ENCODE results near the gene AGAP1. TPM values are rescaled to one million over a fixed set of nuclear protein-coding genes. Genes with fewer than 3 reads are reported as not detected.

Gene AGAP1
- total RNA-seq, 1 donor from 2014 or later, result 6.5 TPM

DNA sequence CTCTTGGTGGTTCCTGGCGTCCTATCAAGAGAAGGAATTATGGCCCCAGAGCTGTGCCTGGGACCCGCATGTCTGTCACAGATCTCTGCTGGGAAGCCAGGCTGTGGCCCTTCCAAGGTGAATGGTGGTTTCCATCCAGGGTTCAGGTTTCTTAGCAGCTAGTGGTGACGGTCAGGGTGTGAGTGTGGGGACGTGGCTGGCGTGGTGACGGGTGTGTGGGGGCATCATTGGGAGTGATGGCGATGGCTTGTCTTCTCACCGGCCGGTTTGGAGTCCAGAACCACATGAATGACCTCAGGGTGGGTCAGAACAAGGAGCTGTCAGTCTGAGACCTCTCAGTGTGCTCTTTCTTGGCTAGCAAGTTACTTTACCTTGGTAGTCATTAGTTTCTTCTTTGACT lies 52.6 kb downstream of the AGAP1 start:
- no peak for DNase-seq (ENCODE audit: low read depth, low spot score)

DNA sequence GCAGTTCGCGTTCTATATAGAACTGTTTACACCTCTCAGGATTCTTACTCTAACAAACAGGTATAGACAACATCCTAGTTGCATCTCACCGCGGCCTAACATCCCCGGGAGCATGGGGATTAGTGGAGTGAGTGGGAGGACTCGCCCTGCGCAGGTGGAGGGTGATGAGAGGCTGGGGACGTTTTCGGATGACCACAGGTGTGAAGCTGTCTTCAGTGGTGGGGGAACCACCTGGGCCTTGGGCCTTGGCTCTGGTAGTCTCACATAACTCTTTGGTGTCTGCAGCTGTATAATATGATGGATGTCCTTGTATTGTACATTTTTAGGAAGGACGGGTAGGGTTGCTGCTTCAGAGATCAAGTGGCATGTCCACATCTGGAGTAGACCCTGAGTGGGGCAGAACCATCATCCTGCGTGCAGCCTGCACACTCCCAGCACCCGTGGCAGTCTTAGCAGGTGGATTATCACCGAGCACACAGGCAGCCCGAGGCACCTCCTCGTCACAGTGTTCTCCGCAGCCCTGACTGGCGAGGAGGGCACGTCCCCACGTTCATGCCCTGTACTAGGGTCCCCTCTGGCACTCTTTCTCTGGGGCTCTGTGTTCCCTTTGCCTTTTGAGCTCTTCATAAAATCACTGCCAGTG lies 56.0 kb downstream of the AGAP1 start:
- no peak for DNase-seq (ENCODE audit: low read depth, low spot score)

DNA sequence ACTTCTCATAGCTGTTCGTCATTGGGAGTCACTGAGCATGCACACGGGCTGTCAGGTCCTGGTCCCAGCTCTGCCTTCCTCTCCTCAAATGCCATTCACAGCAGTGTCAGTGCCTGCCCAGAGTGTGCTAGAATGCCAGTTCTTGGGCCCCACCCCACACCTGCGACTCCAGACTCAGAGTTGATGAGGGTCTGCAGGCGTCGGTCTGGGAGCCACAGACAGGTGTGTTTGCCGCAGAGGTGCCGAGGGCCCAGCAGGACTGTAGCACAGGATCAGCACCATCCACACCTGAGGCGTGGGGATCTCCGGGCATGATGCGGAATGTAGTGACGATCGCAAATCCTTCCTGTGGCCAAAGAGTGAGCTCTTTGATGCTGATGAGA lies 56.5 kb downstream of the AGAP1 start:
- DNase-seq (ENCODE audit: low read depth, low spot score), result no peak

DNA sequence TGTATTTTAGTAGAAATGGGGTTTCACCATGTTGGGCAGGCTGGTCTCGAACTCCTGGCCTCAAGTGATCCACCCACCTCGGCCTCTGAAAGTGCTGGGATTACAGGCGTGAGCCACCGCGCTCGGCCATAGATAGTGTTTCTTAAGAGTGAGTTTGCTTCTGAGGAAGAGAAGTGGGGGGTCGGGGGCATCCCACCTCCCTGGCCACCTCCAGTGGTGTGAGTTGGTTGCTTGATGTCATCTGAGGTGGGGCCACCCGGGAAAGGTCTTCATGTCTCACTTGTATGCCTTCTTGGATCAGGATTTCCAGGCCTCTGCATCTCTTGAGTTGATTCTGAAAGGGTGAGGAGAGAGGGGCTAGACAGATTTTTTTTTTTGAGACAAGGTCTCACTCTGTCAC lies 57.1 kb downstream of the AGAP1 start:
- no peak for DNase-seq (ENCODE audit: low read depth, low spot score)

DNA sequence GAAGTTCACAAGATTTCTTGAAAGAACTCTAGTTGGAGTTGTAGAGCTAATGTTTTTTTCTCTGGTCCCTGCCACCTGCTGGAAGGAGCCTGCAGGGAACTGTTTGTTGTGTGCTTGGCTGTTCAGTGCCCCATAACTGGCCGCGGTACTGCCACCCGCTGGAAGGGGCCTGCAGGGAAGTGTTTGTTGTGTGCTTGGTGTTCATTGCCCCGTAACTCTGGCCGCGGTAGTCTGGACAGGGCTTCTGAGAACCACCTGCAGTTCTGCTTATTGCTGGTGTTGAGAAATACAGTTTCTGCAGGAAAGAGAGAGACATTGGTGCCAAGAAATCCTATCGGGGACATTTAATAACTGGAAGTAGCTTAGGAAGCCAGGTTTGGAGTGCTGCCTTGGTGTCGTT lies 58.1 kb downstream of the AGAP1 start:
- DNase-seq (ENCODE audit: low read depth, low spot score), result peak; percentile 22

DNA sequence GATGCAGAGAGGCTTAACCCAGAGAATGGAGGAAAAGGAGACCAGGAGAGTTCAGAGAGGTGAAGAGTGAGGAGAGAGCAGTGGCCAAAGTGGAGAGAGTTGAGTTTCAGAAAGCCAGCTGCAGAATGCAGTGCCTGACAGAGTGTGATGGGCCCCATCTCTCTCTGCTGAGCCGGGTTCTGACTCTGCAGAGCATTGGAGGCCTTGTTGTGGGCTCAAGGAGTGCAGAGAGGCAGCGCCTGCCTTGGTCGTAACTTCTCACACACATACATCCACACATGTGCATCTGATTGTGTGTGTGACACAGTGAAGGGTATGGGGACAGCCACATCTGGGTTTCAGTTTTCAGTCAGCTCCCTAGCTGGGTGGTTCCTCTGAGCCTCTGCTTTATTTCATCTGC lies 58.8 kb downstream of the AGAP1 start:
- DNase-seq (ENCODE audit: low read depth, low spot score), result no peak

DNA sequence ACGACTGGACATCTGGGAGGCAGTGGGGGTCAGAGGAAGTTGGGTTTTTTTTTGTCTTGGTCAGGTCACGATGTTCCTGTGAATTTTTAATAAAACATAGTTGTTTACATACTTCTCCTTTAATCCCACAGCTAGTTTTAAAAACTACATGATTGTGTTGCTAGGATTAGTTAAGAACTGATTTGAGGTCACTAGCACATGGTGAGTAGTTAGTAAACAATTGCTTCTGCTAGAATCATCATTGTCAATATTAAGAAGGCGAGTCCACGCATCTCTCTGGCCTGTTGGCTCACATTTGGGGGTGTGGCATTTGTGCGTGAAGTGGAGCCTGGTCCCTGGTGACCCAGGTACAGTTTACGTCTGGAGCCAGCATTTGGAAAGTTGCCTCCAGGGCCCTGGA lies 59.4 kb downstream of the AGAP1 start:
- no peak for DNase-seq (ENCODE audit: low read depth, low spot score)

DNA sequence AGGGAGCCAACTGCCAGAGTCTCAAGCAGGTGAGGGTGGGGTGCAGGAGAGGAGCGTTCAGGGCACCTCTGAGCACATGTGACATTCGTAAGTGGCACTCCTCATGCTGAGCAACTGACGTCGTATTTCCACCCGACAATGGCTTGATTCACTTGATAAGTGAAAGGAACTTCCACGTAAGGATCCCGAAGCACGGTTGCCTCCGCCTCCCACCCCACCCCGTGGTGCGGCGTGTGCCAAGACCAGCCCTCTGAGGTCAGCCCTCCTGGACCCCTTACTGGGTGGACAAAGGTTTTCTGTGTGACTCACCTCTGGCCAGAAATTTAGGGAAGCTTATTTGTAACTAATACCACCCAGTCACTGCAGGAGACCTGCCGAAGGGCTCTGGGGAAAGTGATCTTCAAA lies 59.9 kb downstream of the AGAP1 start:
- no peak for DNase-seq (ENCODE audit: low read depth, low spot score)

DNA sequence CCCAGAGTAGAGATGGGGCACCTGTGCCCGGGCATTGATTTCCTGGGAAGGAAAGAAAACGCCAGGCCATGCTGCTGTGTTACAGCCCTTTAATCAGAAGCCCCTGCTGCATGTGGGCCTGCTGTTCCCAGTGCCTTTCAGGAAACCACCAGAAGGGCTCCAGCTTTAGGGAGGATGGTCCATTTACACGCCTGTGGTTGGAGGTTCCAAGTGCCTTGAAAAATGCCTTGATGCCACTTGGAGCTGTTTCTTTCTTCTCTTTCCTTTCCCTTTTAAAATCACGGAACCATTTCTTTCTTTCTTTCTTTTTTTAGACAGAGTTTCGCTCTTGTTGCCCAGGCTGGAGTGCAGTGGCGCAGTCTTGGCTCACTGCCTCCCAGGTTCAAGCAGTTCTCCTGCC lies 60.5 kb downstream of the AGAP1 start:
- no peak for DNase-seq (ENCODE audit: low read depth, low spot score)

DNA sequence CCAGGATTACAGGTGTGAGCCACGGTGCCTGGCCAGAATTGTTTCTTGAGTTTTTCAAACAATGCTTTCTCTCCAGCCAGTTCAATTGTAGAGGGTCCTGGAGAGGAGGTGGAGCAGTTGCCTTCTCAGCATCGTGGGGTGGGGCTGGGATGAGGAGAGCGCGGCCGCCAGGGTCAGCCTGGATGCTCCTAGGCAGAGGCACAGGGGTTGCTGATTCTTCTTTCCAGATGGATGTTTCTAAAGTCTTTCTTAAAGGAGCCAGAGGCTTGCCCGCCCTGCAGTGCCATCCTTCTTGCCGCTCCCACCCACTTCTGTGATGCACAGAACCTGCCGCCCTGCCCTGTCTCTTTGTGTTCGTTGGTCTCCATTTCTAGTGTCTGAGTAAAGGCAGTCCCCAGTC lies 61.1 kb downstream of the AGAP1 start:
- DNase-seq (ENCODE audit: low read depth, low spot score), result no peak

DNA sequence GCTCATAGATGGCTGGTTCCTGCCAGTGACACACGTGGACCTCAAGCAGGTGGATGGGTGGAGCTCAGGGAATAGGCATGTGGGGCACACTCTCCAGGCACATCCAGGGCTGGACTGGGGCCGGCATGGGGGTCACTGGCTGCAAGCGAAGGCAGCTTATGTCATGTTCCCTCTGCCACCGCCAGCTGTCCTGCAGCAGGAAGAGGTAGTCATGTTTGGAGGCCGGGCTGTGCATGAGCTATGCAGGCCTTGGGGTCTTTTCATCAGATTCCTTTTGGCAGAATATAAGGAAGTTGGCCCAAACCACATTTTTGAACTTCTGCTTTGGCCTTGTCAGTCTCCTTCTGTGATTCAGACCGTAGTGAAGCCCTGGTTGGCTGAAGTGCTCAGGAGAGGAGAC lies 61.5 kb downstream of the AGAP1 start:
- no peak for DNase-seq (ENCODE audit: low read depth, low spot score)

DNA sequence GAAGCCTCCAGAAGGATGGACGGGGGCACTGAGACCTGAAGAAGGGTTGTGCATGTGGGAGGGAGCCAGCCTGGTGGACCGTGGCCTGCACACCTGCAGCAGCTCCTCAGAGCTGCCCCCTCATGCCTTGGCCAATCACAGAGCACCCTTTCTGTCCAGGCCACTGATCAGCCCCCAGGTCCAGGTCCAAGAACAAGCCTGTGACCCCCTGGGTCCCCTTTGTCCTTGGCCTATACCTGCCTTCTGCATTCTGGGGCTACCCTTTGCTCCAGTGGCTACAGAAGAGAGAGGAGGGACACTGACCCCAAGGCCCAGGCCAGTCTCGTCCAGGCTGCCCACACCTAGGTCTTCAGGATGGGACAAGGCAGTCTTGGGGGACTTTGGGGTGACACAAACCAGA lies 62.2 kb downstream of the AGAP1 start:
- no peak for DNase-seq (ENCODE audit: low read depth, low spot score)

DNA sequence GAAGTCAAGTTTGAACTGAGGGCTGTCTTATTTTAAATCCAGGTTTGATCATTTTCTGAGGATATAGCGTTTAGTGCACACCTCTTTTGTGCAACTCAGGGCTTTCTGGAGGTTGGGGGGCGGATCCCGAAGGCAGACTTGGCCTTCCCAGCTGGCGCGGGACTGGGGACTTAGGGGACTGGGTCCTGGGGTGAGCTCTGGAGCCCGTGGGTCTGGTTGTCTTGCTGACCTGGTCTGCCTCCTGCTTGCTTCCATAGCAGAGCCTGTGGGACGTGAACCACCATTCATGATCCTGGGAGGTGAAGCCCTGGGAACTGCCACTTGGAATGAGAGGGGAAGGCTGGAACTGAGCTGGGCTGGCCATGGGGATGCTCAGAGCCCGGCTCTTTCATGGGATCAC lies 63.1 kb downstream of the AGAP1 start:
- no peak for DNase-seq (ENCODE audit: low read depth, low spot score)

DNA sequence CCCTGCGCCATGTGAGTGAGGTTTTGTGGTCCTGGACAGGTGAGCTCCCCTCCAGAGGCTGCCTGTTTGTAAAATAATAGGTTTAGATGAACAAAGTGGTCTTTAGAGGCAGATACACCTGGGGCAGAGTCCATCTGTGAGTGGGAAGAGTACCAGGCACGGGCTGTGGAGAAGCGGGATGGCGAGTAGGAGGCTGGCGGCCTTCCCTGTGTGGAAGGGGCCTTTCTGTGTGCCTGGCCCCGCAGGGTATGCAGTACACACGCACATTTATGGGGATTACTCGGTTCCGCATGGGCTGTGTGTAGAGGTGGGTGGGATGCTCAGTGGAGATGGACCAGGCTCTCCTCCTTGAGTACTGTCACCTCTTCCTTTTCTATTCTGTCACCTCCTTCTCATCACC lies 64.1 kb downstream of the AGAP1 start:
- no peak for DNase-seq (ENCODE audit: low read depth, low spot score)

DNA sequence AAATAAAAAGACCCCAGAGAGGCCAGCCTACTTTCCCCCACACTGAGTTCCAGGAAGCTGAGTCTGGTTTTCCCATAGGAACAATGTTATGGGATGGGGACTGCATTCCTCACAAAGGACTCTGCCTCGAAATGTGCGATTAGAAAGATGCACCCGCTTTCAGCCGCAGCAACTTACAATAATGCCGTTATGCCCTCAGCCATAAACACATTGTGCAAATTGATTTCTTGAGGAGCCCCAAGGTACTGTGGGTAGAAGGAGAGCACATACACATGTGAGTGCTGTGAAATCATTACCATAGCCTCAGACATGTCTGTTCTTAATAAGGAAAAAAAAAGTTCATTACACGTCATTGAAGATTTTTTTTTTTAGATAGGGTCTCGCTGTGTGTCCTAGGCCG lies 64.7 kb downstream of the AGAP1 start:
- no peak for DNase-seq (ENCODE audit: low read depth, low spot score)

DNA sequence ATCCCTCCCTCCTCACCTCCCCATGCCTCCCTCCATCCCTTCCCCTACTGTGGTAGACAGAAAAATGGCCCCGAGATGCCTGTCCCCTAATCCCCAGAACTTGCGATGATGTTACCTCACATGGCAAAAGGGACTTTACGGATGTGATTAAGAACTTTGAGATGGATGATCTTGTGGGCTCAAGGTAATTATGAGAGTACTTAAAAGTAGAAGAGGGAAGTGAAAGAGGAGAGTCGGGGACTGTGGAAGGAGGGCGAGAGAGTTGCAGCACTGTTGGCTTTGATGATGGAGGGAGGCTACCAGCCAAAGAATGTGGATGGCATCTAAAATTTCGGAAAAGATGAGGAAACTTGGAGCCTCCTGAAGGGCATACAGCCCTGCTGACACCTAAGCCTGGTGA lies 66.5 kb downstream of the AGAP1 start:
- DNase-seq (ENCODE audit: low read depth, low spot score), result no peak

DNA sequence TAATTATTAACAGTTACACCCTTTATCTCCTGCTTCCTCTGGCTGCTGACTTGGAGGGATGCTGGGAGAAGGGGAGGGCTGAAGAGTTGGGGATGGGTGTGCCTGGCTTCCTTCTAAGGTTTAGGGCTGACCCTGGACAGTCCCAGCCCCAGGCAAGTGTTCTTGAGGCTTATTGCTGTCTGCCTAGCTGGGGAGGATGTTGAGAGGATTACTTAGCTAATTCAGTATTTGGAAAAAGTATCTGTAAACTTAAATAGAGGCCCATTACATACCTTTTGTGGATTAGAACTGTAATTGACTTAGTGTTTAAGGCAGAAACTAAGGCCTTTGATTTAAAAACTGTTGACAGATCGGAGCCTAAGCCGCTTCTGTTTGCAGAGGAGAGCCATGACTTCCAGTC lies 67.6 kb downstream of the AGAP1 start:
- no peak for DNase-seq (ENCODE audit: low read depth, low spot score)

DNA sequence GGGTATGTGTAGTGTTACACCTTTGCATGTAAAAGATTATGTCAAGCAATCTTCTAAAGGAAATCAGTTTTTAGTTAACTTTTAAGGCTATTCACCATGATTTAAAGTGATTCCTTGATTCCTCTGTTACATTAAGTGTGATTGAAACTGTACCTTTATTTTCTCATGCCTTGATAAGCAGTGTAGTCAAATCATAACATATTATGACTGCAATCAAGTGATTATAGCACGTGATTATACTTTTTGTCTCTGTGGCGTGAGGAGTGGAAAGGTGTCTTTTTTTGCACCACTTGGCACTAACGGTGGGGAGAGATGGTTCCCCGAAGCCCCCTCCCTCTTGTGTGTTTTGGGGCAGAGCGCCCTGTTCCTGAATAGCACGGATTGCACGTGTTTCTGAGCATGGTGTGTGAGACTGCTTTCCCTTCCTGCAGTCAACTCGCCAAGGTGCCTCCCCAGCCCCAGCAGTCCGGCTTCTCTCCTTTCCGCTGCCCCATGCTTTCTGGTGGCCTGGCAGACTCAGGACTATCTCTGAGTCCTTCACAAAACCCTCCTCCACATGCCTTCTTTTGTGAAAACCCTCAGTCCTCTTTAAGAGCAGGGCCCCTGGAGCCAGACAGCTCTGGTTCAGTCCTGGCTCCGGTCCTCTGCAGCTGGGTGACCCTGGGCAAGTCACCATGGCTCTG lies 68.4 kb downstream of the AGAP1 start:
- no peak for DNase-seq (ENCODE audit: low read depth, low spot score)

DNA sequence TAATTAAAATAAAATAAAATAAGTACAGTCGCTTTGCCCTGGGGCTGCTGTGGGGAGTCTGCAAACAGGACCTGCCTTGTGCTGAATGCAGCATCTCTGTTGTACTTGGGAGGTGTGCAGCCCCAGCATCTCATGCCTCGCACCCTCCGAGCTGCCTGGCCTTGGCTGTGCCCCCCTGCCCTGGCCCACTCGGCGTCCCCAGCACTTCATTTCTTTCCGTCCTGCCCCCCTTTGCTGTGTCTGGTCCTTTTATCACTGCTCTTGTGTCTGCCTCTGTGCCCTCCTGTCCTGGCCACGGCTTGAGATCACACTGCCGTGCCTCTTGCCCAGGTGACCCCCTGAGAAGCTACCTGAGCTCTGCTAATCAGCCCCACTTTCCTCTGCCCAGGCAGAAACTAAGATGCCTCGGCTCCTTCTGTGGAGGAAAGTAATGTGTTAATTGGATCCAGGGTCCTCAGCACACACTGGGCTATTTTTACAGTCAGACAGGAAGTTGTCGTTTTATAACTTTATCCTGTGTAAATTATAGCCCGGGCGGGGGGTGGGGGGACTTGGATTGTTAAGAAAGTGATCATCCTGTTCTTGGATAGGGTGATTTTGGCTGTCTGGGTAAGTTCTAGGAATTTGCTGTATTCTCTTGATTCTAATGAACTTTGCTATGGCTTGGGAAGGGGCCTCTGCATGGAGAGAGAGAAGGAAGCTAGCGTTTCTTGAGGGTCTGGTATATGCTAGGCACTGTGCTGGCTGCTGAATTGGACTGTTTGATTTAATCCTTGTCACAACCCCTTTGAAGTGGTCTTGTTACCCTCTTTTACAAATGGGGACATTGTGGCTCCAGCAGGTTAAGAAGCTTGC lies 69.4 kb downstream of the AGAP1 start:
- no peak for DNase-seq (ENCODE audit: low read depth, low spot score)

DNA sequence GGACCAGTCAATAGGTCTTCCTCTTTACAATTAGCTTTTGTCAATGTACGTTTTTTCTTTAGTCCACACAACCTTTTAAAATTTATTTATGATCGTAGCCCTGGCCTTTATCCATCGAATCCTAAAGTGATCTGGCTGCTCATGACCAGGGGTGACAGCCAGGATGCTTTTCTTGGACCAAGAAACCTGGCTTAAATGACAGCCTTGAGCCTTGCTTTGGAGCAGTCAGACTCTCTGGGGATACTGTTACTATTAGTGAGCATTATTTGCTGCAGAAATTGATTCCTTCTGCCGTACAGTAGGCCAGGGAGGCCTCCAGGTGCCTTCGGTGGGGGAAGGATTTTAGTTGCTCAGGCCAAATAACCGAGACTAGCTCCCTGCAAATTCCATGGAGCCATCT lies 70.2 kb downstream of the AGAP1 start:
- no peak for DNase-seq (ENCODE audit: low read depth, low spot score)

DNA sequence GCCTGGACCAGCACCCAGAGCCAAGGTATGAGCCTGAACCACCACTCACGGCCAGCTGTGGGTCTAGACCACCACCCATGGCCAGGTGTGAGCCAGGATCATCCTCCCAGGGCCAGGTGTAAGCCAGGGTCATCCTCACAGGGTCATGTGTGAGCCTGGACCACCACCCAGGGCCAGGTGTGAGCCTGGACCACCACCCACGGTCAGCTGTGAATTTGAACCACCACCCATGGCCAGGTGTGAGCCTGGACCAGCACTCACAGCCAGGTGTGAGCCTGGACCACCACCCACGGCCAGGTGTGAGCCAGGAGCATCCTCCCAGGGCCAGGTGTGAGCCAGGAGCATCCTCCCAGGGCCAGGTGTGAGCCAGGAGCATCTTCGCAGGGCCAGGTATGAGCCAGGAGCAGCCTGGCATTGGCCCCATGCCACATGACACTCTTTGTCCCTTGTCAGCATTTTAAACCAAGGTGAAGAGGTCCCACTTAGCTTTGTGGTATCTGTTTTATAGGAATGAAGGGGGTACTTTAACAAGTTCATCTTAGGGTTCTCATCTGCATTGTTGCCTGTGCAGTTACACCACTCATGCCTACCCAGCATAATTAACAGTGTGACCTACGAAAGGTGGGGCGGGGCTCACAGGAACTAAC lies 71.2 kb downstream of the AGAP1 start:
- no peak for DNase-seq (ENCODE audit: low read depth, low spot score)

DNA sequence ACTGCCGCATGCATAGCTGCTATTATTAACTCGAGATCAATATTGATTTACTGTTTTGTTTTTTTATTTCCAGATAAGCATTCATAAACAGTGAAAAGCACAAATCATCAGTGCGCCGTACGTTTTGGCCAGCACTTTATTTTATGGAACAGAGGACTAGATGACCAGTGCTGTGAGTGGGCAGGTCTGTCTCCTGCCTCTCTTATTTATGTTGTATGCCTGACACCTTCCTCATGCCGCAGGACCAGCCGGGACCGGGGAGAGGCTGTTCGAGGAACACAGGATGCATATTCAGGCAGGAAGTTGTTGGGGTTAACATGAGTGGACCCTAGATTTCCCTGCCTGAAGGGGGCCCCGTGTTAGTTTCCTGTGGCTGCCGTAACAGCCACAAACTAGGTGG lies 72.6 kb downstream of the AGAP1 start:
- no peak for DNase-seq (ENCODE audit: low read depth, low spot score)
